H9 (cell line): ENCODE measurements around the gene KRTAP10-4. TPM values are rescaled to one million over a fixed set of nuclear protein-coding genes. Genes with fewer than 3 reads are reported as not detected.

ENCODE experiments used
- DNase-seq: peaks from one replicate; pipeline ENCODE4 v3.0.0-alpha.2; 2017
- H2AFZ ChIP-seq: one replicate; pipeline ENCODE4 v1.6.1; 2013; ENCODE audit warnings: mild to moderate bottlenecking, low read length, control low read depth, moderate library complexity
- H2AK5ac ChIP-seq: 2 replicates; pipeline ENCODE4 v1.6.1; 2013; ENCODE audit warnings: low read length, control low read depth, mixed read lengths; ENCODE audit not compliant: insufficient read length
- H2BK120ac ChIP-seq: one replicate; pipeline ENCODE4 v1.6.1; 2013; ENCODE audit warnings: low read depth, mild to moderate bottlenecking, low read length, control low read depth, inconsistent platforms; ENCODE audit not compliant: poor library complexity, severe bottlenecking
- H2BK12ac ChIP-seq: 2 replicates; pipeline ENCODE4 v1.6.1; 2013; ENCODE audit warnings: low read length, control low read depth, mixed read lengths, low read depth; ENCODE audit not compliant: insufficient read length
- H2BK15ac ChIP-seq: 2 replicates; pipeline ENCODE4 v1.6.1; 2013; ENCODE audit warnings: low read depth, low read length, control low read depth
- H2BK20ac ChIP-seq: one replicate; pipeline ENCODE4 v1.6.1; 2013; ENCODE audit warnings: low read depth, mild to moderate bottlenecking, low read length, control low read depth, inconsistent platforms; ENCODE audit not compliant: poor library complexity, severe bottlenecking
- H2BK5ac ChIP-seq: 2 replicates; pipeline ENCODE4 v1.6.1; 2013; ENCODE audit warnings: low read length, control low read depth, mixed read lengths; ENCODE audit not compliant: insufficient read length
- H3K14ac ChIP-seq: 2 replicates; pipeline ENCODE4 v1.6.1; 2013; ENCODE audit warnings: low read length, control low read depth; ENCODE audit not compliant: insufficient read depth
- H3K18ac ChIP-seq: 2 replicates; pipeline ENCODE4 v1.6.1; 2013; ENCODE audit warnings: low read depth, mild to moderate bottlenecking, mixed read lengths, low read length, control low read depth; ENCODE audit not compliant: insufficient read length
- H3K23ac ChIP-seq: 2 replicates; pipeline ENCODE4 v1.6.1; 2013; ENCODE audit warnings: low read length, control low read depth, mixed read lengths, low read depth; ENCODE audit not compliant: insufficient read length
- H3K23me2 ChIP-seq: 2 replicates; pipeline ENCODE4 v1.6.1; 2013; ENCODE audit warnings: low read depth, mild to moderate bottlenecking, mixed read lengths, low read length, control low read depth; ENCODE audit not compliant: insufficient read length, poor library complexity, severe bottlenecking
- H3K27ac ChIP-seq: 2 replicates; pipeline ENCODE4 v1.5.1; 2013; ENCODE audit warnings: low read length, control low read depth, mixed read lengths, low read depth; ENCODE audit not compliant: insufficient read length
- H3K27me3 ChIP-seq: 2 replicates; pipeline ENCODE4 v1.6.1; 2013; ENCODE audit warnings: low read length, control low read depth, inconsistent platforms; ENCODE audit not compliant: insufficient read depth
- H3K4ac ChIP-seq: 2 replicates; pipeline ENCODE4 v1.6.1; 2013; ENCODE audit warnings: low read depth, mild to moderate bottlenecking, control low read depth, inconsistent platforms, low read length, moderate library complexity
- H3K4me1 ChIP-seq: 2 replicates; pipeline ENCODE4 v1.6.1; 2013; ENCODE audit warnings: low read length, control low read depth, inconsistent platforms; ENCODE audit not compliant: insufficient read depth
- H3K4me2 ChIP-seq: 2 replicates; pipeline ENCODE4 v1.6.1; 2013; ENCODE audit warnings: low read length, control low read depth, mixed read lengths; ENCODE audit not compliant: insufficient read length, insufficient read depth
- H3K56ac ChIP-seq: 2 replicates; pipeline ENCODE4 v1.6.1; 2013; ENCODE audit warnings: low read depth, mild to moderate bottlenecking, mixed read lengths, low read length, control low read depth; ENCODE audit not compliant: insufficient read length
- H3K79me1 ChIP-seq: 2 replicates; pipeline ENCODE4 v1.6.1; 2013; ENCODE audit warnings: low read depth, mild to moderate bottlenecking, moderate library complexity, low read length, control low read depth, inconsistent platforms; ENCODE audit not compliant: insufficient read depth, poor library complexity, severe bottlenecking
- H3K79me2 ChIP-seq: 2 replicates; pipeline ENCODE4 v1.6.1; 2013; ENCODE audit warnings: low read length, control low read depth, inconsistent platforms; ENCODE audit not compliant: insufficient read depth
- H3K9ac ChIP-seq: 2 replicates; pipeline ENCODE4 v1.6.1; 2013; ENCODE audit warnings: low read length, control low read depth, mixed read lengths; ENCODE audit not compliant: insufficient read length; ENCODE audit errors: extremely low read depth
- H3K9me3 ChIP-seq: one replicate; pipeline ENCODE4 v1.6.1; 2013; ENCODE audit warnings: low read depth, low read length, inconsistent platforms; ENCODE audit not compliant: control insufficient read depth
- H3T11ph ChIP-seq: one replicate; pipeline ENCODE4 v1.6.1; 2013; ENCODE audit warnings: mild to moderate bottlenecking, low read length, control low read depth, inconsistent platforms
- H4K20me1 ChIP-seq: one replicate; pipeline ENCODE4 v1.6.1; 2013; ENCODE audit not compliant: control insufficient read depth, insufficient read length, insufficient read depth
- H4K5ac ChIP-seq: 2 replicates; pipeline ENCODE4 v1.6.1; 2013; ENCODE audit warnings: low read depth, mild to moderate bottlenecking, mixed read lengths, low read length, control low read depth; ENCODE audit not compliant: insufficient read length
- H4K8ac ChIP-seq: replicated peaks from 2 replicates; pipeline ENCODE4 v1.6.1; 2013; ENCODE audit warnings: low read length, control low read depth, mixed read lengths, low read depth; ENCODE audit not compliant: insufficient read length
- H4K91ac ChIP-seq: 2 replicates; pipeline ENCODE4 v1.6.1; 2013; ENCODE audit warnings: low read depth, mild to moderate bottlenecking, moderate library complexity, mixed read lengths, low read length, control low read depth; ENCODE audit not compliant: insufficient read length
- H3K27ac Mint-ChIP-seq, 3 experiments: 2 replicates in 2 of 3; 3 replicates in 1 of 3; pipeline ENCODE4 v1.8.0; 2020 to 2021; ENCODE audit warnings: mixed read lengths in 3 of 3, mild to moderate bottlenecking in 1 of 3, moderate library complexity in 1 of 3
- H3K27me3 Mint-ChIP-seq: 2 replicates; pipeline ENCODE4 v1.8.0; 2021; ENCODE audit warnings: low read depth, mild to moderate bottlenecking, moderate library complexity, mixed read lengths
- H3K36me3 Mint-ChIP-seq, 3 experiments: 2 replicates in 2 of 3; 3 replicates in 1 of 3; pipeline ENCODE4 v1.8.0; 2020 to 2021; ENCODE audit warnings: low read depth in 3 of 3, mixed read lengths in 3 of 3; ENCODE audit not compliant: insufficient read depth in 1 of 3
- H3K4me1 Mint-ChIP-seq, 2 experiments: 2 replicates each; pipeline ENCODE4 v1.8.0; 2020; ENCODE audit warnings: mixed read lengths in 2 of 2
- H3K4me3 Mint-ChIP-seq, 2 experiments: 2 replicates in 1 of 2; 3 replicates in 1 of 2; pipeline ENCODE4 v1.8.0; 2020 to 2021; ENCODE audit warnings: mild to moderate bottlenecking in 2 of 2, mixed read lengths in 2 of 2, moderate library complexity in 1 of 2
- H3K9me3 Mint-ChIP-seq, 2 experiments: 2 replicates in 1 of 2; 3 replicates in 1 of 2; pipeline ENCODE4 v1.8.0; 2020; ENCODE audit warnings: mild to moderate bottlenecking in 2 of 2, mixed read lengths in 2 of 2, moderate library complexity in 1 of 2
- CTCF ChIP-seq: fragments of 200-600 bp; sonication (generic); conservative IDR thresholded peaks from 3 replicates; pipeline ENCODE4 v1.8.0; 2021; ENCODE audit warnings: antibody characterized with exemption, mild to moderate bottlenecking
- WGBS: extraction: QIAGEN DNeasy Blood & Tissue Kit; methylation state at CpG from one replicate; pipeline ENCODE4 v1.1.7; 2013; ENCODE audit warnings: missing lambda C conversion rate, low lambda C conversion rate, mixed read lengths; ENCODE audit not compliant: insufficient read length; ENCODE audit errors: extremely low coverage; 5-methylcytosine and 5-hydroxymethylcytosine counted together
- total RNA-seq: library from RNA; stranded (reverse); gene quantifications from 2 replicates; pipeline ENCODE4 v1.2.1, GENCODE V29; 2021

Gene KRTAP10-4
- total RNA-seq, 1 experiment from 2014 or later = not detected

DNA sequence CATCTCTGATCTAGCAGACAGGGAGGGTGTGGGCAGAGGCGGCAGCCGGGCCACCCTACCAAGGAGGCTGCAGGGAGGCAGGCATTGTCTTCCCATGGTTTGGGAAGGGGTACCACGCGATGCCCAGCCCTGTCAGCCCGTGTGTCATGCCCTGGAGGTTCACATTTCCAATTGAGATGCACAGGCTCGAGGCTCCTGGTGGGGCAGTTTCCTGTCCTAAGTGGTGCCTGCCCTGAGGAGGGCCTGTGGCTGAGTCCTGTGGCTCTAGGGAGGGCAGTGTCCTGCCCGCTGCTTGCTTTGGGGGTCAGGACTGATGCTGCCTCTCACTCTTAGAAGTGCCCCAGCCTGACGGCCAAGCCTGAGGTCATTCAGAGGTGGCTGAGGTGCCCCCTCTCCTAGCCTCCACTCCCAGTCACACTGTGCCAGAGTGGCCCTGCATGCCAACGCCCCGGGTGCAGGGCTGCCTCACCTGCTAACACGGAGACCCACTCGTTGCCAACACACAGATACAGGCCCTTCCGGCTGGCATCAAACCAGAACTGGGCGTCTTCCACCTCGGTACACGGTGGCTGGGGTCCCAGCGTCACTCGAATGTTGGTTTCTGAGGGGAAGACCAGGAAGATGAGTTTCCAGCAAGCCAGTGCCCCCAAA, 45.4 kb upstream of the KRTAP10-4 start:
- WGBS = no CpG with 5 or more reads among the region's 18 CpGs

More for the DNA sequence above, 45.4 kb upstream of the KRTAP10-4 start:
- Histone ChIP-seq H3K4me1 (no peaks in the 10 kb centered on the region), H3K14ac (no peak overlapping the region; the same call in 1 of the 2 replicates), H3K4ac (no peak overlapping the region), H2BK120ac (no peak overlapping the region), H3K56ac (no peak overlapping the region), H2BK5ac (no peak overlapping the region), H3K23me2 (no peaks in the 10 kb centered on the region), H3K9me3 (no peaks in the 10 kb centered on the region), H2AK5ac (no peak overlapping the region), H2BK15ac (no peak overlapping the region), H3K27ac (no peak overlapping the region), H2BK12ac (no peak overlapping the region), H3K79me1 (no peaks in the 10 kb centered on the region), H3K9ac (no peak overlapping the region), H3K4me2 (no peak overlapping the region), H2AFZ (no peak overlapping the region), H3K79me2 (no peaks in the 10 kb centered on the region), H3K18ac (no peak overlapping the region), H3K27me3 (no peaks in the 10 kb centered on the region), H4K20me1 (no peaks in the 10 kb centered on the region), H3K23ac (no peak overlapping the region), H4K91ac (no peak overlapping the region), H3T11ph (no peak overlapping the region), H4K8ac (no peak overlapping the region), H2BK20ac (no peak overlapping the region), H4K5ac (no peak overlapping the region)
- no peak overlapping the region for H3K4me3 Mint-ChIP-seq
- peaks cover 2 to 4% of the 10 kb centered on the region in 2 experiments; a peak in 3 of 4 replicates for H3K4me1 Mint-ChIP-seq
- H3K27me3 Mint-ChIP-seq = peaks cover 7% of the 10 kb centered on the region
- no peaks in the 10 kb centered on the region for H3K9me3 Mint-ChIP-seq
- no peak overlapping the region for H3K27ac Mint-ChIP-seq
- DNase-seq = no peak
- no peaks in the 10 kb centered on the region; a peak in 1 of 7 replicates for H3K36me3 Mint-ChIP-seq
- no peak for TF ChIP-seq CTCF
